Stomach (tissue), 4 donors: ENCODE results near the gene AREL1.

Experiments
- EP300 ChIP-seq: sonication (generic); formaldehyde crosslinking; IDR thresholded peaks from one replicate; pipeline ENCODE4 v1.6.1; 2017; ENCODE audit warnings: antibody characterized with exemption
- POLR2A ChIP-seq, 4 donors: fragments of 450-650 bp; IDR thresholded peaks; one replicate each; pipeline ENCODE4 v1.6.1; 2016; ENCODE audit warnings: antibody characterized with exemption in 4 of 4, control low read depth in 2 of 4, mild to moderate bottlenecking in 1 of 4, moderate library complexity in 1 of 4
- POLR2AphosphoS5 ChIP-seq, 3 donors: sonication (generic); formaldehyde crosslinking; IDR thresholded peaks; one replicate each; pipeline ENCODE4 v1.6.1; 2016; ENCODE audit warnings: antibody characterized with exemption in 3 of 3
- TF ChIP-seq, protein P1 (sequence below), 7 experiments: fragments of 450-650 bp in 4 of 7; fragments of 200-600 bp in 3 of 7; sonication (generic) in 3 of 7; IDR thresholded peaks; one replicate each; pipeline ENCODE4 v1.5.1; 2016 to 2019; ENCODE audit warnings: antibody characterized with exemption in 7 of 7, control low read depth in 2 of 7, mild to moderate bottlenecking in 1 of 7

- TF ChIP-seq POLR2AphosphoS5 (IDR thresholded peaks at IDR 0.05), result no peak
- TF ChIP-seq, protein P1, sequence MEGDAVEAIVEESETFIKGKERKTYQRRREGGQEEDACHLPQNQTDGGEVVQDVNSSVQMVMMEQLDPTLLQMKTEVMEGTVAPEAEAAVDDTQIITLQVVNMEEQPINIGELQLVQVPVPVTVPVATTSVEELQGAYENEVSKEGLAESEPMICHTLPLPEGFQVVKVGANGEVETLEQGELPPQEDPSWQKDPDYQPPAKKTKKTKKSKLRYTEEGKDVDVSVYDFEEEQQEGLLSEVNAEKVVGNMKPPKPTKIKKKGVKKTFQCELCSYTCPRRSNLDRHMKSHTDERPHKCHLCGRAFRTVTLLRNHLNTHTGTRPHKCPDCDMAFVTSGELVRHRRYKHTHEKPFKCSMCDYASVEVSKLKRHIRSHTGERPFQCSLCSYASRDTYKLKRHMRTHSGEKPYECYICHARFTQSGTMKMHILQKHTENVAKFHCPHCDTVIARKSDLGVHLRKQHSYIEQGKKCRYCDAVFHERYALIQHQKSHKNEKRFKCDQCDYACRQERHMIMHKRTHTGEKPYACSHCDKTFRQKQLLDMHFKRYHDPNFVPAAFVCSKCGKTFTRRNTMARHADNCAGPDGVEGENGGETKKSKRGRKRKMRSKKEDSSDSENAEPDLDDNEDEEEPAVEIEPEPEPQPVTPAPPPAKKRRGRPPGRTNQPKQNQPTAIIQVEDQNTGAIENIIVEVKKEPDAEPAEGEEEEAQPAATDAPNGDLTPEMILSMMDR (IDR thresholded peaks at IDR 0.05), result no peak
- TF ChIP-seq POLR2A (IDR thresholded peaks at IDR 0.05), result no peak
- TF ChIP-seq EP300, result no peak
Observed at GRCh38 chr14:74652541-74652940, 60.3 kb downstream of the AREL1 start.
